ENCODE data around the gene MEGF11.

- TF ChIP-seq CTCF (conservative IDR thresholded peaks at IDR 0.05; ENCODE audit: low read length): no peak
- no peak for TF ChIP-seq EZH2phosphoT487 (IDR thresholded peaks at IDR 0.05; ENCODE audit: borderline replicate concordance, low read depth, low read length)
Measured at GRCh38 chr15:66229790-66230465, 23.6 kb downstream of the MEGF11 start.
